ENCODE measurements around the gene UPK3A.
A peak's percentile ranks its signal among the peaks of the same experiment; 100 is the strongest.

The UPK3A gene

GRCh38 chr22:45316796-45317526 is 32.2 kb downstream of the UPK3A start:
- Histone ChIP-seq H3K9ac (ENCODE audit: insufficient read length) (no peak overlapping the region), H3K4me3 (no peak overlapping the region), H3K27ac (0 out of 2 replicates have a peak overlapping the region, but pooled peaks have one; percentile 35), H3K36me3 (ENCODE audit: insufficient read depth, low read length) (no peaks in the 10 kb centered on the region), H3K9me3 (ENCODE audit: low read depth, low read length) (no peaks in the 10 kb centered on the region)
- no peak for DNase-seq (ENCODE audit: low read depth, low spot score)
- no peak for TF ChIP-seq POLR2AphosphoS5 (IDR thresholded peaks at IDR 0.05; ENCODE audit: borderline replicate concordance, low read depth, low read length)
- no peak for TF ChIP-seq FOXP2 (optimal IDR thresholded peaks at IDR 0.05; ENCODE audit: control extremely low read depth, extremely low read length, insufficient read depth)

- Histone ChIP-seq H3K27ac (peak overlapping the region; percentile 92), H3K4me3 (no peak overlapping the region), H3K9me3 (ENCODE audit: low read depth, low read length) (no peaks in the 10 kb centered on the region), H3K36me3 (ENCODE audit: insufficient read depth, low read length) (peaks cover 4% of the 10 kb centered on the region; the same call in 1 of the 2 replicates), H3K9ac (ENCODE audit: insufficient read length) (no peak overlapping the region)
- no peak for TF ChIP-seq POLR2AphosphoS5 (IDR thresholded peaks at IDR 0.05; ENCODE audit: borderline replicate concordance, low read depth, low read length)
- no peak for TF ChIP-seq EZH2 (IDR thresholded peaks at IDR 0.05)
- no peak for TF ChIP-seq FOXP2 (optimal IDR thresholded peaks at IDR 0.05; ENCODE audit: control extremely low read depth, extremely low read length, insufficient read depth)
- no peak for DNase-seq (ENCODE audit: low read depth, low spot score)
These were observed 32.9 kb downstream of the UPK3A start for GRCh38 chr22:45317551-45318167.

DNA sequence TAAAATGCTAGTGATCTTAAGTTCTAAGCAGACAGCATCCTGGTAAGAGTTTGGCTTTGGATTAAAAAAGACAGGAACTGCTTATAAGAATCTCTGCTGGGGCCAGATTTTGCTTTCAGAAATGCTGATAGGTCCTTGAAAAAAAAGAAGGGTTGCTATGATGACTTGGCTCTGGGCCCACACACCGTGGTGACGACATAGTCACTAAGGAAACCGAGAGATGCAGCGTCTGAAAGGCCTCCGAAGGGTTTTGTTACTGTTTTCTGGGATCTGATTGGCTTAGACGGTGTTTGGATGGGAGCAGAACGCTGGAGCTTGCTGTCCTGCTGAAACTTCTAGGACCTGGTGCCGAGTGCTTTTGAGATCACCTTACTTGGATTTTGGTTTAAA is 33.4 kb downstream of the UPK3A start:
- H3K27ac ChIP-seq, result peak overlapping the region; percentile 92
- TF ChIP-seq EZH2 (IDR thresholded peaks at IDR 0.05) (no peak), POLR2AphosphoS5 (IDR thresholded peaks at IDR 0.05; ENCODE audit: borderline replicate concordance, low read depth, low read length) (no peak), FOXP2 (optimal IDR thresholded peaks at IDR 0.05; ENCODE audit: control extremely low read depth, extremely low read length, insufficient read depth) (no peak)
- no peaks in the 10 kb centered on the region for H3K9me3 ChIP-seq (ENCODE audit: low read depth, low read length)
- H3K4me3 ChIP-seq, result peak overlapping the region; percentile 45
- peaks cover 8% of the 10 kb centered on the region; the same call in 1 of the 2 replicates for H3K36me3 ChIP-seq (ENCODE audit: insufficient read depth, low read length)
- H3K9ac ChIP-seq (ENCODE audit: insufficient read length), result no peak overlapping the region
- DNase-seq (ENCODE audit: low read depth, low spot score), result peak; percentile 69

GRCh38 chr22:45318558-45319323 is 34.0 kb downstream of the UPK3A start:
- Histone ChIP-seq H3K27ac (peak overlapping the region; percentile 92), H3K36me3 (ENCODE audit: insufficient read depth, low read length) (peaks cover 14% of the 10 kb centered on the region; the same call in 1 of the 2 replicates), H3K9ac (ENCODE audit: insufficient read length) (peak overlapping the region; percentile 65), H3K4me3 (peak overlapping the region; percentile 45), H3K9me3 (ENCODE audit: low read depth, low read length) (no peaks in the 10 kb centered on the region)
- no peak for TF ChIP-seq POLR2AphosphoS5 (IDR thresholded peaks at IDR 0.05; ENCODE audit: borderline replicate concordance, low read depth, low read length)
- no peak for TF ChIP-seq FOXP2 (optimal IDR thresholded peaks at IDR 0.05; ENCODE audit: control extremely low read depth, extremely low read length, insufficient read depth)
- no peak for TF ChIP-seq EZH2 (IDR thresholded peaks at IDR 0.05)
- no peak for DNase-seq (ENCODE audit: low read depth, low spot score)

DNA sequence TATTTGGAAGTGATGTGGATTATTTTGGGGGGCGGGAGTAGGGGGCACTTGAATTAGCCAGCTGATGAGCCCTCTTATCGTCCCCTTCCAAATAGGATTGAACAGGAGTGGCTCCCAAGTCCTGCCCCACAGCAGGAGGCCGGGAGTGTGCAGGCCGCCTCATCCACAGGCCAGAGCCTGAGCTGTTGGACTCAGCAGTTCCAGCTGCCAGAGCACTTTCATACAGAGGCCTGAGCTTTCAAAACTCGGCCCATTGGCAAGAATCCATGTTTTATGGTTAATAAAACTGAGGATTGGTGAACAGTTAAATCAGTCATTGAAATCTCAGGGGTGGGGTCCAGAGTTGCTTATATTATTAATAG is 34.6 kb downstream of the UPK3A start:
- H3K36me3 ChIP-seq (ENCODE audit: insufficient read depth, low read length), result peaks cover 19% of the 10 kb centered on the region; the same call in 1 of the 2 replicates
- no peak overlapping the region for H3K9ac ChIP-seq (ENCODE audit: insufficient read length)
- H3K9me3 ChIP-seq (ENCODE audit: low read depth, low read length), result no peaks in the 10 kb centered on the region
- no peak overlapping the region for H3K27ac ChIP-seq
- no peak for DNase-seq (ENCODE audit: low read depth, low spot score)
- TF ChIP-seq FOXP2 (optimal IDR thresholded peaks at IDR 0.05; ENCODE audit: control extremely low read depth, extremely low read length, insufficient read depth) (no peak), POLR2AphosphoS5 (IDR thresholded peaks at IDR 0.05; ENCODE audit: borderline replicate concordance, low read depth, low read length) (no peak), EZH2 (IDR thresholded peaks at IDR 0.05) (no peak)
- H3K4me3 ChIP-seq, result no peak overlapping the region

- Histone ChIP-seq H3K4me3 (no peak overlapping the region), H3K36me3 (ENCODE audit: insufficient read depth, low read length) (peaks cover 20% of the 10 kb centered on the region; the same call in 1 of the 2 replicates), H3K27ac (no peak overlapping the region), H3K9me3 (ENCODE audit: low read depth, low read length) (no peaks in the 10 kb centered on the region), H3K9ac (ENCODE audit: insufficient read length) (no peak overlapping the region)
- TF ChIP-seq EZH2 (IDR thresholded peaks at IDR 0.05), result no peak
- no peak for TF ChIP-seq POLR2AphosphoS5 (IDR thresholded peaks at IDR 0.05; ENCODE audit: borderline replicate concordance, low read depth, low read length)
- TF ChIP-seq FOXP2 (optimal IDR thresholded peaks at IDR 0.05; ENCODE audit: control extremely low read depth, extremely low read length, insufficient read depth), result no peak
- DNase-seq (ENCODE audit: low read depth, low spot score), result no peak
These were observed 35.7 kb downstream of the UPK3A start for GRCh38 chr22:45320357-45320976.

GRCh38 chr22:45321827-45322226 is 37.1 kb downstream of the UPK3A start:
- TF ChIP-seq POLR2AphosphoS5 (IDR thresholded peaks at IDR 0.05; ENCODE audit: borderline replicate concordance, low read depth, low read length) (no peak), FOXP2 (optimal IDR thresholded peaks at IDR 0.05; ENCODE audit: control extremely low read depth, extremely low read length, insufficient read depth) (no peak), EZH2 (IDR thresholded peaks at IDR 0.05) (no peak)
- H3K27ac ChIP-seq, result no peak overlapping the region
- no peak for DNase-seq (ENCODE audit: low read depth, low spot score)

More at GRCh38 chr22:45321827-45322226, 37.1 kb downstream of the UPK3A start:
- Histone ChIP-seq H3K9me3 (ENCODE audit: low read depth, low read length) (no peaks in the 10 kb centered on the region), H3K9ac (ENCODE audit: insufficient read length) (no peak overlapping the region), H3K4me3 (no peak overlapping the region), H3K36me3 (ENCODE audit: insufficient read depth, low read length) (peaks cover 20% of the 10 kb centered on the region; the same call in 1 of the 2 replicates)
